Epithelial cell of alveolus of lung (primary cell): ENCODE data around the gene FAM237B. TPM values are rescaled to one million over a fixed set of nuclear protein-coding genes. Genes with fewer than 3 reads are reported as not detected.

Experiments
- total RNA-seq: library from RNA; depleted of rRNA; stranded (reverse); fragments of >200 nt; gene quantifications from 2 replicates; pipeline ENCODE4 v1.2.1, GENCODE V29; 2015

FAM237B gene
- not detected in 2 replicates for total RNA-seq

GRCh38 chr7:90320801-90321494 is at the start of gene FAM237B:
Gene FAM237B, minus strand, starts transcription at chr7:90321304. Its CDS starts 1,556 bp downstream, at chr7:90319748.

GRCh38 chr7:90346336-90347125 is 25.4 kb upstream of the FAM237B start, which contains the start of gene GTPBP10:
Gene GTPBP10, plus strand, starts transcription at chr7:90346716. Its CDS starts 26 bp downstream, at chr7:90346742.

Other genes with a start within 250 kb of the FAM237B start
- 25.9 and 30.1 TPM in 2 replicates for gene STEAP1, start 166.8 kb downstream of the FAM237B start, total RNA-seq
- gene STEAP2, start 109.6 kb downstream of the FAM237B start, total RNA-seq = 5.8 and 19.6 TPM in 2 replicates
- gene CFAP69, start 76.1 kb downstream of the FAM237B start, total RNA-seq = 1.3 and 3.5 TPM in 2 replicates
- gene GTPBP10, start 25.4 kb upstream of the FAM237B start, total RNA-seq = 6.1 and 6.2 TPM in 2 replicates
- gene CLDN12, start 82.2 kb upstream of the FAM237B start, total RNA-seq = 21.7 and 22.9 TPM in 2 replicates
- gene PTTG1IP2, start 148.3 kb upstream of the FAM237B start, total RNA-seq = not detected in 2 replicates